HG03060 (cell line): ENCODE measurements around the gene LCN10.
"Not testable (repeated sequence)": the region's sequence is repeated elsewhere in the genome, so short reads cannot be mapped to it uniquely, and the experiment has no call there.

ENCODE experiments used
- ATAC-seq: cut with Tn5 transposase; IDR thresholded peaks from one replicate; pipeline ENCODE4 v1.9.1; 2021; ENCODE audit warnings: low read depth, moderate number of reproducible peaks; ENCODE audit not compliant: unreplicated experiment

LCN10 gene

DNA sequence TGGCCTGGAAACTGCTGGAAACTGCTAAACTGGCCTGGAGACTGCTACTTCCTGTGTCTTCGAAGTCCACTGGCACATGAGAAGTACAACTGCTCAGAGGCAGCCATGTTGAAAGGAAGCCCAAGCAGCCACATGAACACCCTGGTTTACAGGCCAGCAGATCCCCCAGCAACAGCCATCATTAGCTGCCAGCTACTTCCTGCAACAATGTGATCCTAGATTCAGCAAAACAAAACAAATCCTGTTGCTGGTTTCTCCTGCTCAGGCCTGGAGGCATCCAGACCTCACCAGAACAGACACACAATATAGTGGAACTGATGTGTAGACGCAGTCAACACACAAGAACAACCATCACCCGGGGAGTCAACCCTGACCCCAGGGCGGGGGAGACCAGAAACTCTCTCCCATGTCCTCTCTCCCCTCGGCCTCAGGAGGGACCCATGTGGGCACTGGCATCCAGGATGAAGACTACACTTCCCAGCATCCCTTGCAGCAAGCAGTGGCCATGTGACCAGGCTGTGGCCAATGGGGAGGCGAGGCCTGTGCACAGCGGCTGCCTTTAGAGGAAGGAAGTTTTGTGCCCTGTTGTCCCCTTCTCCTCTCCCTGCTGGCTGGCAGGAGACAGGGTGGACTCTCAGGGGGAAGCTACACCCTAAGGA, 30.8 kb upstream of the LCN10 start:
- ATAC-seq: no peak

DNA sequence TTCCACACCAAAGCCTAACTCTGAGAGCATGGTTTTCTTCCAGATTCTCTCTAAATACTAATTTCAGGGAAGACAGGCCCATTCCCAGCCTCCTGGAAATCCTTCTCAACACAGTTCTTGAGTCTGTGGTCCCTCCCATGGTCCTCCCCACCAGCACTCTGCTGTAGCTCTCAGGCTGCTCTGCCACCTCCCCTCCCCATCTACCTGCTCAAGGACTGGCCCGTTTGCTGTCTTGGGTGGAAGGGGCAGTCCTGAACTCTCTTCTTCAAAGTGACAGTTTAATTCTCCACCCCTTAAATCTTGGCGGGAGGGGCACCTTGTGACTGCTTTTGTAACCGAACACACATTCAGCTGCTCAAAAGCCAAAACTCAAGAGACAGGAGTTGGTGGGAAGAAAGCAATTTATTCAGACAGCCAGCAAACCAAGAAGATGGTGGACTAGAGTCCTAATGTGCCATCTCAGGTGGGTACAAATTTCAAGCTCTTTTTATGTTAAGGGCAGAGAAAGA, 29.2 kb upstream of the LCN10 start:
- no peak for ATAC-seq

DNA sequence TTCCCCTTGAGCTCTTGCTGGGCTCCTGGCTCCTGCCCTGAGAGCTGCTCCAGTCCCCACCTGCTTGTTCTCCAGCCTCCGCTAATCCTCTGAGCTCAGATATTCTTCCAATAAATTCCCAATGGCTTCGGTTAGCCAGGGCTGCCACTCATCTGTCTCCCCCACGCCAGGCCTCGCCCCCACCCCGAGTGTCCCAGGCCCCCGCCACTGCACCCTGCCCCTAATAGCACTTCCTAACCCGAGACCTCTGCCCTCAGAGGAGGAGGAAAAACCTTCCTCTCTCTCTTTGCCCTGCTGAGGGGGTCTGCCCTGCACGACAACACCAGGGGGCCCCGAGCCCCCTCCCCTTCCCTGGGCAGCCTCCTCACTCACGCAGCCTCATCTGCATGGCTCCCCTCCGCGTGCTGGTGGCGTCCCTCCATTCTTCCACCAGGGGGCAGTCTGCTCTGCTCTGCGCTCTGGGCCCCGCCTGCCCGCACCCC, 27.0 kb upstream of the LCN10 start:
- no peak for ATAC-seq

DNA sequence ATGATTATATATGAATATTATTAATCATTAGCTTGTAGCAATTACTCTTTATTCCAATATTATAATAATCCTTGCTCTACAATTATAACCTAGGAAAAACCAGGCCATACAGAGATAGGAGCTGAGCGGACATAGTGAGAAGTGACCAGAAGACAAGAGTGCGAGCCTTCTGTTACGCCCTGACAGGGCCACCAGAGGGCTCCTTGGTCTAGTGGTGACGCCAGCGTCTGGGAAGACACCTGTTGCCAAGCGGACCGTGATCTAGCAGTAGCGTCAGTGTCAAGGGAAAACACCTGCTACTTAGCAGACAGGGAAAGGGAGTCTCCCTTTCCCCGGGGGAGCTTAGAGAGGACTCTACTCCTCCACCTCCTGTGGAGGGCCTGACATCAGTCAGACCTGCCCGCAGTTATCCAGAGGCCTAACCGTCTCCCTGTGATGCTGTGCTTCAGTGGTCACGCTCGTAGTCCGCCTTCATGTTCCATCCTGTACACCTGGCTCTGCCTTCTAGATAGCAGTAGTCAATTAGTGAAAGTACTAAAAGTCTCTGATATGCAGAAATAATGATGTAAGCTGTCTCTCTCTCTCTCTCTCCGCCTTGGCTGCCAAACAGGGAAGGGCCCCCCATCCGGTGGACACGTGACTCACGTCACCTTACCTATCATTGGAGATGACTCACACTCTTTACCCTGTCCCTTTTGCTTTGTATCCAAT, 23.8 kb upstream of the LCN10 start:
- not testable (repeated sequence) for ATAC-seq

DNA sequence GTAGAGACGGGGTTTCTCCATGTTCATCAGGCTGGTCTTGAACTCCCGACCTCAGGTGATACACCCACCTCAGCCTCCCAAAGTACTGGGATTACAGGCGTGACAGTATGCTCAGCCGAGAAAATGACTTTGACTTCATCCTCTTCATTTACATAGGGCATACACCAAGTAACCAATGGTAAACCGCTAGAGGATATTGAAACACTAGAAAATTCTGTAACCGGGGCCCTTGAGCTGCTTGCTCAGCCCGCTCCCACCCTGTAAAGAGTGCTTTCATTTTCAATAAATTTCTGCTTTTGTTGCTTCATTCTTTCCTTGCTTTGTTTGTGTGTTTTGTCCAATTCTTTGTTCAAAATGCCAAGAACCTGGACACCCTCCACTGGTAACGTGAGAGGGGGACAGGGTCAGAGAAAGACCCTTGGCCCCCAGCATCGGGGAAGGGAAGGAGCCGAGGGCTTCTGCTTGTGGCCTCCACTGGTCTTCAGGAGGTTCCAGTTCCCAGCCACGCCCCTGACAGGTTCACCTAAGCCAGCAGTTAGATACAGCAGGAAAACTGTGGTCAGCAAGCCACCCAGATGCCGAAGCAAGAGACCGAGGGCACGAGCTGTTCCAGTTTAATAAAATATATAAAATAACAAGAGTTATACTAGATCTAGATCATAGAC, 23.1 kb upstream of the LCN10 start:
- ATAC-seq: not testable (repeated sequence)

DNA sequence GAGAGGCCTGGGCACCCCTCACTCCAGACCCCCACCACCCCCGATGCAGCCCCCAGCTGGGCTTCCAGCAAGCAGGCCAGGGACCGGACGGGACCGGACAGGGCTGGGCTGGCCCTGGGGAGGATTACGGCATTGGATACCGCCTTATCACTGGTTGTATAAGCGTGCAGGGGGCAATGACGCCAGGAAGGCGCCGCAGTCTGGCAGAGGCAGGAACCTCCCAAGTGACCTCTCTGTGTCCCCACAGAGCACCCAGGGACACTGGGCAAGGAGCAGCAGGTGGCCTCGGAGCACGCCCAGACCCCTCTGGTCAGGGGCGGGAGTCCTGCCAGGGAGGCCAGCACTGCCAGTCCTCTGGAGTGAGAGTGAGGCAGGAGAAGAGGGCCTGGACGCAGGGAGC, 22.3 kb upstream of the LCN10 start:
- no peak for ATAC-seq

DNA sequence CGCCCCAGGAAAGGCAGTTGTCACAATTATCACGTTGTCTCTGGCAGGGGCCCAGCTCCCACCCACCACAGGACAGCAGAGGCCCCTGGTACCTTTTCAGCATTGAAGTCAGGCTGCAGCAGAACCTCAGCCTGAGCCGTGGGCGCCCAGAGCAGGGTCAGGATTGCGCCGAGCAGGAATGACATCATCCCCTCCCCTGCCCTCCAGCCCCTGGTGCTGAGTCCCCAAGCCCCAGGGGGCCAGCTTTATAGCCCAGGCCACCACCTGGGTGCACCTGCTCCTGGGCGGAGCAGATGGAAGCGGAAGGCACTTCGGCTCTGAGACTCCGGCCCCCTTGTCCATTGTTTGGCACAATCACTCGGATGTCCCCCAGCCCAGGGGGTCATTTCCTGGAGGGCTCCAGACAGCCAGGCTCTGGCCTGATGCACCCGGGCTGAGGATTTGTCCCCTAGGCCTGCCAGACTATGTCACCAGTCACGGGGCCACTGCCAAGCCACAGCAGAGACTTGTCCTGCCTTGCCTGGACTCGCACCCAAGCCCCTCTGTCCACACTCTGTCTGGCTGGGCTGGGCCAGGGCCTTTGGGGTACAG, 21.7 kb upstream of the LCN10 start, which contains the start of gene LCN15:
Gene LCN15 (minus strand): TSS at position 218 of the 591 bp plus-strand sequence. CDS start 30 bp downstream, at position 188.
- no peak for ATAC-seq

DNA sequence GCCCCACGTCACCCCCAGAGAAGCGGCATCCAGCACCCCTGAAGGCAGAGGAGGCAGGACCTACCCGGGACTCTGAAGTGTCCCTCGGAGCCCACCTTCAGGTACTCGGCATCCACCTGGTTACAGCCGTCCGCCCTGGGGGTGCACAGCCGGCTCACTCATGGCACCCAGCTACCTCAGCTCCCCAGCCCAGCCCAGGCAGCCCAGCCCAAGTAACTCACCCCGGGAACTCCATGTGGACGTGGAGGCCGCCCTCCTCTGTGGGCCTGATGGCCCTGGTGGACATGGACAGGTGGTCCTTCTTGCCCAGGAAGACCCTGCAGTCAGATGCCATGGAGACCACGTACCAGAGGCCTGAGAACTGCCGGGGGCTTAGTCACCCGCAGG, 20.9 kb upstream of the LCN10 start:
- ATAC-seq: no peak

DNA sequence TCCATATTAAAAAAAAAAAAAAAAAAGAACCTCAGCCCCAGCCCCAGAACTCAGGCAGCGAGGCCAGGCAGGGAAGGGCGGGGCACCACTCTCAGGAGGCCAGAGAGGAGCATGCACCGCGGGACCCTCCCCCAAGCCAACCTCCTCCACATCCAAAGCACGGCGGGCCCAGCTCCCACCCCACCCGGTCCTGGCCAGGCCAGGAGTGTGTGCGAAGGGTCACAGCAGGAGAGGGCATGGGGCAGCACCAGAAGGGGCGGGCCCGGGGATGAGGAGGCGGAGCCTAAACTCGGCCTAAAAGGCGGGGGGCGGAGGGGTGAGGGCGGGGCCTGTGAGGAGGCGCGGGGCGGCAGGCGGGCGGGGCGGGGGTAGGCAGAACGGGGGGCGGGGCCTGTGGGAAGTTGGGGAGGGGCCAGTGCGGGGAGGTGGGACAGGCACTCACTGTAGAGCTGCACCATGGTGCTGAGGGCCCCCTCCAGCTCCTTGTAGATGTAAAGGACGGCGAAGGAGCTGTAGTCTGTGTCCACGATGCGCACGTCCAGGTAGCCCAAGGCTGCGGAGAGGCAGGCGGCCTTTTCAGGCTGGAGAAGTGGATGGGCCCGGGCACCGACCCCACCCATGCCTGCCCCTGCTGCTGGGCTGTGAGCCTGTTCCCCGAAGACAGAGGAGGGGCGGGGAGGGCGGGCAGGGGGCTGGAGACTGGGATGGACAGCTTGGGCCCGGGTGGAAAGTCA, 20.3 kb upstream of the LCN10 start:
- no peak for ATAC-seq

DNA sequence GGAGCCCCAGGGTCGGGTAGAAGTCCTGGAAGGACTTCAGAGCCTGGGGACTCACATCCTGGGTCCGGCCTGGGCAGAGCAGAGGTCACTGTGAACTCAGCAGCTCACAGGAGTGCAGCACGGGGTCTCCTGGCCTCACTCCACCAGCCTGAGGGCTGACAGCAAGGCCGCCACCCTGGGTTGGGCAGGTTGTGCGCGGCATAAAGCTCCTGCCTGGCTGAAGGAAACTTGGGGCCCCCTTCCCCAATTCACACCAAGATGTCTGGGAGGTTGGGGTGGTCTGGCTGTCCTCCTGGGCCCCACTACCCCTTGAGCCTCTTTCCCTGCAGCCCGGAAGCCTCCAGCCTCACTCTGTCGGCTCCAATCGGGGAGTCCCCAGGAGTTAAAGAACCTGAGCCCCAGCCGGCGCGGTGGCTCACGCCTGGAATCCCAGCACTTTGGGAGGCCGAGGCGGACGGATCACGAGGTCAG, 19.5 kb upstream of the LCN10 start:
- no peak for ATAC-seq

DNA sequence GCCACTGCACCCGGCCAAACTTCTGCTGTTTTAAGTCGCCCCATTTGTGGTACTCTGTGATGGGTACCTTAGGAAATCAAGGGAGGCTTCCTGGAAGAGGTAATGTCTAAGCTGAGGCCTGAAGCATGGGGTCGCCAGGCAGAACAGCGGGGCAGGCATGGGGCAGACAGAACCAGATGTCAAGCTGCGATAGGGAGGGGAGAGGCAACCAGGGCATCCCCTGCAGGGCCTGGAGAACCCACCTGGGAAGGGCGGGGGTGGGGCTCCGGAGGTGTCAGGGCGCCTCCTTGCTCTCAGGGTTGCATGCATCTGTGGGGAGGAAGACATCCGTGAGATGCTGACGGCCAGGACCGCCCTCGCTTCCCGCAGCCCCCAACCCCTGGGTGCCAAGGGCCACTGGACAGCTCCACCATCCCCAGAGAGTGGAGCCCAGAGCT, 18.8 kb upstream of the LCN10 start:
- ATAC-seq: no peak

DNA sequence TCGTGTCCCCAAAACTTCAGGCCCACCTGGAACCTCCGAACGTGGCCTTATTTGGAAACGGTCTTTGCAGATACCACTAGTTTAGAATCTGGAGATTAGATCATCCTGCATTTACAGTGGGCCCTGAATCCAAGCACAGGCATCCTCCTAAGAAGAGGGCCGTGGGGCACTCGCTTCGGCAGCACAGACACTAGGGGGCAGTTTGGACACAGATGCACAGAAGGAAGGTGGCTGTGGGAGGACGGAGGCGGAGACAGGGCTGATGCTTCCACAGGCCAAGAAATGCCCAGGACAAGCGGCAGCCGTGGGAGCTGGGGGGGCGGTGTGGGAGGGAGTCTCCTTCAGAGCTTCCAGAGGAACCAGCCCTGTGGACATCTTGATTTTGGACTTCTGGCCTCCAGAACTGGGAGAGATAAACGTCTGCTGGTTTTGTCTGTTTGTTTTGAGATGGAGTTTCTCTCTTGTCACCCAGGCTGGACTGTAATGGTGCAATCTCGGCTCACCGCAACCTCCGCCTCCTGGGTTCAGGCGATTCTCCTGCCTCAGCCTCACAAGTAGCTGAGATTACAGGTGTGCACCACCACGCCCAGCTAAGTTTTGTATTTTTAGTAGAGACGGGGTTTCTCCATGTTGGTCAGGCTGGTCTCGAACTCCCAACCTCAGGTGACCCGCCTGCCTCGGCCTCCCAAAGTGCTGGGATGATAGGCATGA, 18.2 kb upstream of the LCN10 start:
- ATAC-seq: not testable (repeated sequence)

DNA sequence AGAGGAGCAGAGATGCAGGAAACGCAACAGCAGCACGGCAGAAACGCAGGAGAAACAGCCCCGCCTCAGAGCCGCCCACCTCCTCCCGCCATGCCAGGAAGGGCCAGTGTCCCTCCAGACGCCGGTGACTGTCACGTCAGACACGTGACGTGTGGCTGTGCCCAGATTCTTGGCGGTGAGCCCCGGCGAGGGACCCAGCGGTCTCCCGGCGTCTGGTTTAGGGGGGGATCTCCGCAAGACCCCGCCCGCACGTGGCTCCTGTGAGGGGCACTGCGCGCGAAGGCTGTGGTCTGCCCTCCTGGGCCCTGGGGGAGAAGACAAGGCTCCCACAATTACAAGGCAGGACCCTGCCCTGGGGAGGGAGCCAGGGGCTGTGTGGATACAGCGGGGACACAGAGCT, 17.7 kb upstream of the LCN10 start:
- ATAC-seq: no peak

DNA sequence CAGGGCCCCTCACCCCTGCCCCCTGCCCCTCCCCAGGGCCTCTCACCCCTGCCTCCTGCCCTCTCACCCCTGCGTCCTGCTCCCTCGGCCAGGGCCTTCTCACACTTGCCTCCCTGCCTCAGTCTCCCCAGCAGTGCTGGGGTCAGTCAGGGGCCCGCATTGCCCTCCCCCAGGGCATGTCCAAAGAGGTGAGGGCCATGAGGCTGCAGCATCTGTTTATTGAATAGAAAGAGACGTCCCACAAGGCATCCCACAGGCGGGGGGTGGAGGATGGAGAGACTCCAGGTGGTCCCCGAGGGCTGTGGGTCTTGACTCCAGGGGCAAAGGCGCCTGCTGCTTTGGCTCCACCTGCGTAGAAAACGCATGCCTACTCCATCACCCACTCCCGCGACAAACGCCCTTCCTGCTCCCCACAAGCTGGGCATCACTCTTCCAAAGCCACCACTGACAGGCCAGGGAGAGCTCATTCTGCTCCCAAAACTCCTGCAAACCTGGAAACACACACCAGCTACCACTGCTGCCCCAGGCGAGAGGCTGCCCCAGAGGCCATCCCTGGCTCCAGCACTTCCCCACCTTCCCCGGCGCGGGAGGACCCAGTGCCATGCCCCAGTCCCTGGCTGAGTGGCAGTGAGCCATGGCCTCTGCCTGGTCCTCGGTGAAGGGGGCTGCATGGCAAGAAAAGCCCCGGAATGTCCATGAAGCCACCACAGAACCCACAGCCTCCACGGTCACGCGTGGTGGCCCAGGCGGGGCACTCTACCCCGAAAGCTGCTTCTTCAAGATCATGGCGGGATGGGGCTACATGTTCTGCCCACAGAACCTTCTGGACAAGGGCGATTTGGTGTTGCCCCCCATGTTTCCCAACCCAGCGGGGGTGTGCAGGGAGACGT, 16.9 kb upstream of the LCN10 start:
- no peak for ATAC-seq

DNA sequence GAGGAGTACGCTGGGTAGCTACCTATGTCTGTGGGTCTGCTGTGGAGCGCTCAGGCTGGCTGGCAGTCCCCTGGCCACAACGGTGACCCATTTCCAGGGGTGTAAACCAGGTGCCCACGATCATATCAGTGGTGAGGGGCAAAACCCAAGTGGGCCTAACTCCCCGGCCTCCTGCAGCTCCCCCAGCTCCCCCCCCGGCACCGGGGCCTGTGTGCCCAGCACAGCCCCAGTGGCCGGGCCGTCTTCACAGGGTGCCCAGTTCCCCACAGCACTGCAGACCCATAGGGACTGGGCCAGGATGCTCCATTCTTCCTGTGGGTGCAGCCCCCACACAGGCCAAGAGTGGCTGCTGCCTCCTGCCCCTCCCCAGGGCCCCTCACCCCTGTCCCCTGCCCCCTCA, 16.3 kb upstream of the LCN10 start:
- no peak for ATAC-seq

DNA sequence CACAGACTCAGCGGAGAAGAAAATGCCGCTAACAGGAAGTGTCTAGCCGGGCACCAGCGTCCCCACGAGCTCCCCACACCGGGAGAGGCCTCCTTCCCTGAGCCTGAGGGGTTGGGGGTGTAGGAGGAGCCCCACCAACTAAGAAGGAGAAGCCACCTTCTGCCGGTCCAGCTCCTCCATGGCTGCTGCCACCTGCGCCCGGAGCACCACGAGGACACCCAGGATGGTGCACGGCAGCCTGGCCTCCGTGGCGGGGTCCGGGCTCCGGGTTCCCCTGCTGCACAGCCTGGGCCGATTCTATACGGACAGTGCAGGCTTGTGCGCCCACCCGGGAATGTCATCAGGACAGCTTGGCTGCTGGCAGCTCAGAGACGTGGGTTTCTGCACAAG, 15.0 kb upstream of the LCN10 start:
- no peak for ATAC-seq

DNA sequence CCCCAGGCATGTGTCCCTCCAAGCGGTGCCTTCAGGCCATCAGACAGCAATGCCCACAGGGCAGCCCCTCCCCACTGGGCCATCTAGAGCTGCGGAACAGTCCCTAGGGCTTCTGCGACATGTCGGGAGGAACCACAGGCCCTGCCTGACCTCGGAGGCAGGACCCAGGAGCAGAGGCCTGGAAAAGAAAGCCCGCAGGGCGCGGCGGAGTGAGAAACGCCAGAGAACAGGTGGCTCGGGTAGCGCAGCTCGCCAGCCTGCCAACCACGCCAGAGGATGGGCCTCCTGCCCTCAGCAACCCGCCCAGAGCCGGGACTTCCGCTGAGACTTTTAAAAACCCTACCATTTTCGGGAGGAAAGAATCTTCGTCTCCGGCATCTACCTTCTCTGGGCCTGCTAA, 14.6 kb upstream of the LCN10 start:
- no peak for ATAC-seq

DNA sequence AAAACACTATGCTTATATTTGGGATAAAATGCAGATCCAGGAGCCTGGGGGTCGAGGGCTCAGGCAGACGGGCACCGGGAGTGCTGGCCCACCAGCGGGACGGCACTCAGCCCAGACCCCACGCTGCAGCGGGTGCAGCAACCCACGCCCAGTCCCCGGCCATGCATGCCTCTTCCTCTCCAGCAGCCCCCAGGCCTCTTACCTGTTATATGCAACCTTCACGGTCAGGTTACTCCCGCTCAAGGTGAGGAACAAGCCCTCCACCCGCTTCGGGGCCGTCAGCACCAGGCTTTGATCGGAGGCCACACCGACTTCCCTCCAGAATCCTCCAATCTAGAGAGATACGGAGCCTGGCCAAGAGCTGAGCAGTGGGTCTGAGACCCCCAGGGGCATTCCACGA, 14.1 kb upstream of the LCN10 start:
- ATAC-seq: no peak

DNA sequence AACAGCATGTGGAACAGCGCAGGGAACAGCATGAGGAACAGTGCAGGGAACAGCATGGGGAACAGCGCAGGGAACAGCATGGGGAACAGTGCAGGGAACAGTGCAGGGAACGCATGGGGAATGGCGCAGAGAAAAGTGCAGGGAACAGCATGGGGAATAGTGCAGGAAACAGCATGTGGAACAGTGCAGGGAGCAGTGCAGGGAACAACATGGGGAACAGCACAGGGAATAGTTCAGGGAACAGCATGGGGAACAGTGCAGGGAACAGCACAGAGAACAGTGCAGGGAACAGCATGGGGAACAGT, 13.3 kb upstream of the LCN10 start:
- no peak for ATAC-seq
